Loucy (cell line): Measurements from ENCODE around the gene SPECC1.

Experiments used
- CTCF ChIP-seq: fragments of 200-600 bp; sonication (generic); conservative IDR thresholded peaks from 2 replicates; pipeline ENCODE4 v1.5.1; 2014; ENCODE audit warnings: mild to moderate bottlenecking, antibody characterized with exemption, low read length
- EZH2phosphoT487 ChIP-seq: fragments of 200-600 bp; IDR thresholded peaks from 2 replicates; pipeline ENCODE4 v1.6.1; 2018; ENCODE audit warnings: antibody characterized with exemption, mild to moderate bottlenecking, moderate library complexity, borderline replicate concordance

- TF ChIP-seq CTCF (no peak), EZH2phosphoT487 (no peak)
Observed at GRCh38 chr17:20279631-20280030, 270.5 kb downstream of the SPECC1 start.
